Hematopoietic multipotent progenitor cell treated with erythropoietin and hydrocortisone succinate and interleukin-3 and kit ligand, for 17 days (in vitro differentiated cells): ENCODE results near the gene PDLIM7.

Experiments used
- DNase-seq: peaks from one replicate; pipeline ENCODE4 v3.0.0-alpha.2; 2015; ENCODE audit warnings: low spot score

PDLIM7 gene

GRCh38 chr5:177524539-177524900 is 27.1 kb upstream of the PDLIM7 start:
- no peak for DNase-seq

- DNase-seq: no peak
These were observed 26.5 kb upstream of the PDLIM7 start for GRCh38 chr5:177523711-177524538.

GRCh38 chr5:177520916-177521513 is 23.6 kb upstream of the PDLIM7 start:
- DNase-seq: no peak

- no peak for DNase-seq
These were observed 22.9 kb upstream of the PDLIM7 start for GRCh38 chr5:177520271-177520670.

GRCh38 chr5:177519463-177520235 is 22.2 kb upstream of the PDLIM7 start:
- DNase-seq: no peak

- peak; percentile 98 for DNase-seq
These were observed 19.5 kb upstream of the PDLIM7 start, which contains the start of gene DDX41 for GRCh38 chr5:177516601-177517568. Gene DDX41, minus strand, starts transcription at chr5:177516961. Its CDS starts 16 bp downstream, at chr5:177516945.

GRCh38 chr5:177515580-177515979 is 18.2 kb upstream of the PDLIM7 start:
- no peak for DNase-seq

GRCh38 chr5:177514541-177514940 is 17.1 kb upstream of the PDLIM7 start:
- DNase-seq: no peak

- DNase-seq: no peak
These were observed 16.1 kb upstream of the PDLIM7 start for GRCh38 chr5:177513500-177513899.

- DNase-seq: no peak
These were observed 15.5 kb upstream of the PDLIM7 start for GRCh38 chr5:177512736-177513380.

- no peak for DNase-seq
These were observed 14.6 kb upstream of the PDLIM7 start for GRCh38 chr5:177511796-177512675.

GRCh38 chr5:177511181-177511580 is 13.8 kb upstream of the PDLIM7 start:
- no peak for DNase-seq

- no peak for DNase-seq
These were observed 13.2 kb upstream of the PDLIM7 start for GRCh38 chr5:177510567-177511053.

- no peak for DNase-seq
These were observed 12.7 kb upstream of the PDLIM7 start for GRCh38 chr5:177509991-177510566.

- no peak for DNase-seq
These were observed 12.1 kb upstream of the PDLIM7 start, which contains the start of gene DOK3 for GRCh38 chr5:177509381-177509951. Gene DOK3, minus strand, starts transcription at chr5:177509826. Its CDS starts 286 bp downstream, at chr5:177509540.

GRCh38 chr5:177508837-177509236 is 11.4 kb upstream of the PDLIM7 start:
- no peak for DNase-seq

GRCh38 chr5:177508221-177508611 is 10.8 kb upstream of the PDLIM7 start:
- no peak for DNase-seq

GRCh38 chr5:177507596-177508220 is 10.3 kb upstream of the PDLIM7 start:
- DNase-seq: no peak

- no peak for DNase-seq
These were observed 9.8 kb upstream of the PDLIM7 start for GRCh38 chr5:177507165-177507564.
